Calu3 (cell line): ENCODE data around the gene KRTAP12-4. TPM values are rescaled to one million over a fixed set of nuclear protein-coding genes. Genes with fewer than 3 reads are reported as not detected.
"Not testable (repeated sequence)": the region's sequence is repeated elsewhere in the genome, so short reads cannot be mapped to it uniquely, and the experiment has no call there.

Experiments used
- BruUV-seq: library from RNA; stranded (reverse); fragments of 400-500 nt; replicated peaks from 2 replicates; lab custom pipeline; 2021; lab: Mats Ljungman, UMichigan
- CTCF ChIA-PET: fragments of 300-600 bp; sonication (Branson Sonifier 250); formaldehyde crosslinking; loops from one replicate; lab custom pipeline; 2022; ENCODE audit warnings: antibody characterized with exemption; lab: Charles Lee
- DNase-seq: peaks from one replicate; pipeline ENCODE4 v3.0.0; 2022
- H3K27ac Mint-ChIP-seq: one replicate; pipeline ENCODE4 v1.8.0; 2022; ENCODE audit warnings: mixed read lengths; ENCODE audit not compliant: unreplicated experiment
- H3K27me3 Mint-ChIP-seq: one replicate; pipeline ENCODE4 v1.8.0; 2022; ENCODE audit warnings: mixed read lengths; ENCODE audit not compliant: unreplicated experiment
- H3K36me3 Mint-ChIP-seq: one replicate; pipeline ENCODE4 v1.8.0; 2022; ENCODE audit warnings: mild to moderate bottlenecking, moderate library complexity, mixed read lengths; ENCODE audit not compliant: insufficient read depth, unreplicated experiment
- H3K4me1 Mint-ChIP-seq: one replicate; pipeline ENCODE4 v1.8.0; 2022; ENCODE audit warnings: mild to moderate bottlenecking, low read depth, mixed read lengths; ENCODE audit not compliant: unreplicated experiment
- H3K4me3 Mint-ChIP-seq: one replicate; pipeline ENCODE4 v1.8.0; 2022; ENCODE audit warnings: mild to moderate bottlenecking, low read depth, moderate library complexity, mixed read lengths; ENCODE audit not compliant: unreplicated experiment
- H3K9me3 Mint-ChIP-seq: one replicate; pipeline ENCODE4 v1.8.0; 2022; ENCODE audit warnings: low read depth, mixed read lengths; ENCODE audit not compliant: unreplicated experiment
- CTCF ChIP-seq: fragments of 200-600 bp; IDR thresholded peaks from one replicate; pipeline ENCODE4 v1.8.0; 2022; ENCODE audit warnings: antibody characterized with exemption; ENCODE audit not compliant: unreplicated experiment
- intact Hi-C: fragments of 100-400 bp; cut with micrococcal nuclease; formaldehyde crosslinking; loops from one replicate; pipeline ENCODE4 v1.10.0; 2022; ENCODE audit not compliant: unreplicated experiment
- total RNA-seq: library from RNA; stranded (reverse); gene quantifications from 2 replicates; pipeline ENCODE4 v1.2.3, GENCODE V29; 2022

Gene KRTAP12-4
- total RNA-seq, 1 experiment from 2014 or later = not detected

GRCh38 chr21:44649521-44650100, 4.8 kb downstream of the KRTAP12-4 start:
- intact Hi-C loops = no loop called here
- no TSS peak for BruUV-seq
- Mint-ChIP-seq H3K4me3 (no peak overlapping the region), H3K9me3 (peaks cover 5% of the 10 kb centered on the region), H3K27ac (no peak overlapping the region), H3K36me3 (peaks cover 7% of the 10 kb centered on the region), H3K27me3 (peaks cover 83% of the 10 kb centered on the region), H3K4me1 (no peaks in the 10 kb centered on the region)
- no peak for TF ChIP-seq CTCF
- DNase-seq = no peak
- CTCF ChIA-PET = no interaction called here

- no peak overlapping the region for H3K4me3 Mint-ChIP-seq
- peaks cover 5% of the 10 kb centered on the region for H3K36me3 Mint-ChIP-seq
- BruUV-seq = no TSS peak
- H3K9me3 Mint-ChIP-seq = peaks cover 8% of the 10 kb centered on the region
- H3K4me1 Mint-ChIP-seq = no peaks in the 10 kb centered on the region
- no peak overlapping the region for H3K27ac Mint-ChIP-seq
- no peak for TF ChIP-seq CTCF
- no peak for DNase-seq
- H3K27me3 Mint-ChIP-seq = peaks cover 82% of the 10 kb centered on the region
- intact Hi-C loops = no loop called here
- CTCF ChIA-PET = no interaction called here
Observed at GRCh38 chr21:44648557-44649311, 5.7 kb downstream of the KRTAP12-4 start.

GRCh38 chr21:44647222-44647552, 7.3 kb downstream of the KRTAP12-4 start:
- intact Hi-C loops = no loop called here

GRCh38 chr21:44646366-44647221, 7.9 kb downstream of the KRTAP12-4 start, which contains the start of gene KRTAP10-11:
Gene KRTAP10-11, plus strand, starts transcription at chr21:44646414. Its CDS starts 45 bp downstream, at chr21:44646459.
- intact Hi-C loops, H3K4me1 Mint-ChIP-seq, CTCF ChIA-PET, H3K27ac Mint-ChIP-seq, H3K36me3 Mint-ChIP-seq, H3K9me3 Mint-ChIP-seq, DNase-seq, H3K4me3 Mint-ChIP-seq, BruUV-seq: not testable (repeated sequence)
- H3K27me3 Mint-ChIP-seq = peaks cover 82% of the 10 kb centered on the region

More at GRCh38 chr21:44647222-44647552, 7.3 kb downstream of the KRTAP12-4 start:
- no peak overlapping the region for H3K4me3 Mint-ChIP-seq
- CTCF ChIA-PET = no interaction called here
- H3K27me3 Mint-ChIP-seq = peaks cover 81% of the 10 kb centered on the region
- no peak for DNase-seq
- BruUV-seq = no TSS peak
- H3K27ac Mint-ChIP-seq = no peak overlapping the region
- peaks cover 8% of the 10 kb centered on the region for H3K9me3 Mint-ChIP-seq
- TF ChIP-seq CTCF = no peak
- no peaks in the 10 kb centered on the region for H3K4me1 Mint-ChIP-seq
- peaks cover 3% of the 10 kb centered on the region for H3K36me3 Mint-ChIP-seq
